ENCODE data around the gene SMTNL1. TPM values are rescaled to one million over a fixed set of nuclear protein-coding genes. Genes with fewer than 3 reads are reported as not detected.
A peak's percentile ranks its signal among the peaks of the same experiment; 100 is the strongest.

SMTNL1 gene
- total and polyA plus RNA-seq, 9 of the 15 experiments (the other 6 are each of a cell fraction or from before 2014, with no cell fraction given), result not detected

- no peak for TF ChIP-seq ZNF449 (CRISPR knock-in tag; IDR thresholded peaks at IDR 0.05)
- no peak for TF ChIP-seq GTF2F1 (IDR thresholded peaks at IDR 0.05; ENCODE audit: low read depth, low read length)
- peak; percentile 42; the same call in 1 of the 2 replicates for TF ChIP-seq DEAF1 (CRISPR knock-in tag; IDR thresholded peaks at IDR 0.05)
- TF ChIP-seq ZFP1 (CRISPR knock-in tag; IDR thresholded peaks at IDR 0.05), result no peak
- TF ChIP-seq ZFPM2 (CRISPR knock-in tag; IDR thresholded peaks at IDR 0.05), result no peak
- TF ChIP-seq ZBTB5 (IDR thresholded peaks at IDR 0.05), result no peak
- TF ChIP-seq SMARCA4 (IDR thresholded peaks at IDR 0.05), result peak; percentile 96
- no peak for TF ChIP-seq KLF6 (CRISPR knock-in tag; IDR thresholded peaks at IDR 0.05; ENCODE audit: borderline replicate concordance)
- no peak for TF ChIP-seq RBM22 (IDR thresholded peaks at IDR 0.05; ENCODE audit: low read depth, low read length, poor library complexity, severe bottlenecking)
- TF ChIP-seq E2F6 (IDR thresholded peaks at IDR 0.05; ENCODE audit: borderline replicate concordance in 1 of 2, extremely low read depth in 1 of 2, insufficient read depth in 1 of 2, insufficient read length in 1 of 2, low read depth in 1 of 2, low read length in 1 of 2, poor library complexity in 1 of 2, severe bottlenecking in 1 of 2), result peak; percentile 58 to 70
- TF ChIP-seq ZNF57 (CRISPR knock-in tag; IDR thresholded peaks at IDR 0.05), result no peak
- TF ChIP-seq NR1H2 (CRISPR knock-in tag; IDR thresholded peaks at IDR 0.05), result no peak
- TF ChIP-seq ZFP91 (CRISPR knock-in tag; IDR thresholded peaks at IDR 0.05), result no peak
- peak; percentile 50; the same call in 1 of the 2 replicates for TF ChIP-seq ZKSCAN8 (CRISPR knock-in tag; IDR thresholded peaks at IDR 0.05)
- TF ChIP-seq TAL1 (IDR thresholded peaks at IDR 0.05), result peak; percentile 91
- no peak for TF ChIP-seq NFATC3 (IDR thresholded peaks at IDR 0.05)
- no peak for TF ChIP-seq THAP7 (CRISPR knock-in tag; IDR thresholded peaks at IDR 0.05)
- no peak for TF ChIP-seq KLF10 (CRISPR knock-in tag; IDR thresholded peaks at IDR 0.05)
- no peak for TF ChIP-seq ZNF644 (tag; IDR thresholded peaks at IDR 0.05; ENCODE audit: low read depth)
Measured at GRCh38 chr11:57530596-57531507, 6.5 kb upstream of the SMTNL1 start, which contains the start of gene TIMM10 (continued).

Data from K562 (cell line).